Stimulated activated CD4-positive, alpha-beta T cell treated with anti-CD3 and anti-CD28 coated beads, Interleukin-15, amount 100 ng/mL, for 24 hours (primary cell): ENCODE results near the gene OR1S1.
"Not testable (repeated sequence)": the region's sequence is repeated elsewhere in the genome, so short reads cannot be mapped to it uniquely, and the experiment has no call there.

Experiments used
- DNase-seq: peaks from one replicate; pipeline ENCODE4 v3.0.0-alpha.2; 2020

The OR1S1 gene

GRCh38 chr11:58212420-58212819 is at the start of gene OR1S1:
TSS of gene OR1S1 (plus strand) at chr11:58212720.
- DNase-seq: not testable (repeated sequence)

- no peak for DNase-seq
These were observed 48.1 kb upstream of the OR1S1 start for GRCh38 chr11:58164389-58164788.

DNA sequence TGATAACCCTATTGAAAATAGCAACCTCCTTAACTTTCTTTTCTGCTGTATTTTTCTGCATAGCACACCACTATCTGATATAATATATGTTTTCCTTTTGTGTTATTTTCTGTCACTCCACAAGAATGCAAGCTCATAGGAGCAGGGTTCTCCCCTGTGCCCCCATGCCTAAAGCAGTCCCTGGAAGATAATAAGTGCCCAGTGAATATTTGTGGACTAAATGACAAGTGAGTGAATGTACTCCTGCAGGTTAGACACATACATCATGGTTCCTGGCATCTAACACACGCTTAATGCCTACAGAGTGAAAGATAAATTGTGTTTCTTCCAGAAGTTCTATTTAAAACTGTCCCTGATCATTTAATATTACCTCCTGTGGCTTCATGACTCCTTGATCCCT is 47.5 kb upstream of the OR1S1 start:
- DNase-seq: no peak

- no peak for DNase-seq
These were observed 46.9 kb upstream of the OR1S1 start for GRCh38 chr11:58165504-58166106.

DNA sequence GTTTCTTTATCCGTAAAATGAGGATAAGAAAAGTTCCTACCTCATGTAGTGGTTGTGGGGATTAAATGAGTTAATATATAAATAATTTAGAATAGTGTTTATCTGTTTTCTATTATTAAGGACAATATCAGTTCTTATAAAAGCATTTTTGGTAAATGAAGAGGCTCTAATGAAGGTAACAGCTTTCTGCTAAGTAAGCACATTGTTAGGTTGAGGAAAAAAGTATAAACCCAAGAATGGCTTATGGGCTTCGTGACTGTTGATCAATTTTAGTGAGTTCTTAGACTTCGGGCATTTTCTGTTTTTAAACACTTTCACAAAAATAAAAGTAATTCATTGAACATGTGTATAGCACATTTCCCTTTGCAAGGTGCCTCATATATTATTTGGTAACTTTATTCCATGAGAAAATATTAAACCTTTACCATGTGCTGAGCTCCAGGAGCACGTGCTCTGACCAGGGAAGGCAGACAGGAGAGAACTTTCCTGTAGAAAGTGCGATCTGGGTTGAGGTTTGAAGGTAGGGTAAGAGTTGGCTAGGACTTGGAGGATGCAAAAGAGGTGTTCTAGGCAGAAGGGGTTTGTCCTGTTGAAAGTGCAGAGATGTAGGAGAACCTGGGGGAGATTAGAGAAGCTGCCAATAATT is 35.0 kb upstream of the OR1S1 start:
- no peak for DNase-seq

DNA sequence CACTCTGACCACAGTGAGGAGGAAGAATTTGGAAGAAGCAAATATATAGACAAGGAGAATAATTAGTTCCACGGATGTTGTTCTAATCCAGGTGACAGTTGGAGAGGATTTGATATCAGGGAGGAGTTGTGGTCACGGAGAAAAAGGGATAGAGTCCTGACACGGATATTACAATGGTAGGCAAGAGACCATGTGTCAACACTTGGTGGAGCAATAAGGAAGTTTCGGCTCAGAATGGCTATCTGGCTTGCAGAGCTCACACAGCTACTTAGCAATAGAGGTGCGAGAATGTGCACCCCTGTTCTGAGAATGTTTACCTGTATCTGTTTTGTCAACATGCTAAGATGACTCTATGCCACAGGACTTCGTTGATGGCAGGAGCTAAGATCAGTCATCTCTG is 34.1 kb upstream of the OR1S1 start:
- DNase-seq: no peak

DNA sequence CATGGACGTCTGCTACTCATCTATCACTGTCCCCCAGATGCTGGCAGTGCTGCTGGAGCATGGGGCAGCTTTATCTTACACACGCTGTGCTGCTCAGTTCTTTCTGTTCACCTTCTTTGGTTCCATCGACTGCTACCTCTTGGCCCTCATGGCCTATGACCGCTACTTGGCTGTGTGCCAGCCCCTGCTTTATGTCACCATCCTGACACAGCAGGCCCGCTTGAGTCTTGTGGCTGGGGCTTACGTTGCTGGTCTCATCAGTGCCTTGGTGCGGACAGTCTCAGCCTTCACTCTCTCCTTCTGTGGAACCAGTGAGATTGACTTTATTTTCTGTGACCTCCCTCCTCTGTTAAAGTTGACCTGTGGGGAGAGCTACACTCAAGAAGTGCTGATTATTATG is 32.9 kb upstream of the OR1S1 start:
- no peak for DNase-seq

DNA sequence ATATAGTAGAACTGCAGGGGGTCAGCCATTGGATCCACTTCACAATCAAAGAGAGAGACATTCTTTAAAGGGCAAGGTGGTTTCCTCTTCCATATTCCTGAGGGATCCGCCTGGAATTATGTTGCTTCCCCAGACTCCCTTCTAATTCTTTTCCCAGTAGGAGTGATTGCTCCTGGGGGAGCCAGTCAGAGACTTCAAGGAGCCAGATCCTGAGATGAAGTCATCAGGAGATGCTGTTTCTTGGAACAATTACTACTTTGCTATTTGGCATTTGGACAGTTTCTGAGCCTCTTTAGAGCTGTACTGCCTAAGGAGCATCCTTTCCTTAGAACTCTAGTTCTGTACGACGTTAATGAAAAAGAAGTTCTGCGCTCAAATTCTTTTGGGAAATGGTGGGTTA is 25.6 kb upstream of the OR1S1 start:
- no peak for DNase-seq

DNA sequence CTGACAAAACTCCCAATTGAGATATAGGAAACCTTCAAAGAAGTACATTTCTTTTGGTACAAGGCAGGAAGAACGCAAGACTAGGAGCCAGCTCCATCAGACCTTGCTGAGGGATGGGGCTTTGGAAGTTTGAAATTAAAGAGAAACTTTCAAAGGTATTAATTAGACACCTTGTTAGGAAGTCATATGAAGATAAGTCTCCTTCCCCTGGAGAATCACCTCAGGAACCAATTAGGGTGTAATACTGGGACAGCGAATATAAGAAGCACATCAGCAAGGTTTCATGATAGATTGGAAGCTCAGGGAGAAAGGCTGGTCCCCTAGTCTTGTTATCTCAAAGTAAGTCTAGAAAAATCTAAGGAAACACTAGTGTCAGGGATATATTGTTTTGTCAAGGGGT is 23.8 kb upstream of the OR1S1 start, which contains the start of gene OR9Q2:
Gene OR9Q2 (plus strand): TSS at position 301 of the 400 bp plus-strand sequence. CDS start 1,421 bp downstream, outside the sequence.
- DNase-seq: no peak

DNA sequence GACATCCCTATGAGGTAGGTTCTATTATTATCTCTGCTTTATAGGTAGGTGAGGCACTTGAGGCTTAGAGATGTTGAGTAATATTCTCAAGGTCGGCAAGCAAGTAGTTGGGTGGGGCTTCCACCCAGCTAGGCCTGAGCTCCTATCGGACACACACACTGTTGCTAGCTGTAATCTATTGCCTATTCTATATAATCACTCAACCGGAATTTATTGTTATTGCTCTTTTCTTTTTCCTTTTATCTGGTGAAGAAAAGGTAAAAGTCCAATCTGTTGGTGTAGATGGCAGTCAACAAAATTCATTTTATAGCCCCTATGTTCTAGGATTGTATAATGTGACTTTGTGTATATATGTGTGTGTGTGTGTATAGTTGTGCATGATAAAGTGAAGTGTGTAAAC is 20.3 kb upstream of the OR1S1 start:
- DNase-seq: no peak

DNA sequence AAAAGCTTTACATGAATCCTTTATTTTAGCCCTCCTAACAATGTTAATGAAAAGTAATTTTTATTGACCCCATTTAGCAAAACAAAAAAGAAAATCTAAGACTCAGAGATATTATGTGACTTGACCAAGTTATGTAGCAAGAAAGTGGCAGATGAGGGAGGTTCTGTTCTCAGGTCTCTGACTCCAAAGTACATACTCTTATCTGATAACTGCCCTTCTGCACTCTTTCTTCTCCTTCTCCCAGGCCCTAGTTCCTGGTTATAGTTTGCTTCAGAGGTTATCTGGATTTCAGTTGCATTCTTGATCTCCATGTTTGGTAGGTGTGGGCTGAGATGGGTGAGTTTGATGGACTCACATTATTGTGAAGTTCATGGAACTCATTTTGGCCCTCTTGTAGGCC is 19.1 kb upstream of the OR1S1 start:
- DNase-seq: no peak

GRCh38 chr11:58195939-58196338 is 16.6 kb upstream of the OR1S1 start:
- no peak for DNase-seq

DNA sequence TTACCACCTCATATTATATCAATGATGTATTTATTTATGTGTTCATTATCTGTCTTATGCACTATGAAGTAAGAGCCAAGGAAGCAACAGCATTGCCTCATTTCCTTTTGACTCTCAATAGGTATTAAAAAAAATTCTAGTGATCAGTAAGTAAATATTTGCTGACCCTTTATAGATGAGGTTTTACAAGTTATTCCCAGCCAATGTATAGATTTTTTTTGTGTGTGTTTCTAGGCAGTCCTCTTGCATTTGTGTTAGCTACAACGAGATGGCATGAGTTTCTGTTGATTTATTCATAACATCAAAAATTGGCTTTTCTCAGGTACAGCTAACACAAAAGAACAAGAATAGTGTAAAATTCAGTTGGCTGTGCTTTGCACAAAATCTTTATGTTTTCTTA is 13.2 kb upstream of the OR1S1 start:
- no peak for DNase-seq

DNA sequence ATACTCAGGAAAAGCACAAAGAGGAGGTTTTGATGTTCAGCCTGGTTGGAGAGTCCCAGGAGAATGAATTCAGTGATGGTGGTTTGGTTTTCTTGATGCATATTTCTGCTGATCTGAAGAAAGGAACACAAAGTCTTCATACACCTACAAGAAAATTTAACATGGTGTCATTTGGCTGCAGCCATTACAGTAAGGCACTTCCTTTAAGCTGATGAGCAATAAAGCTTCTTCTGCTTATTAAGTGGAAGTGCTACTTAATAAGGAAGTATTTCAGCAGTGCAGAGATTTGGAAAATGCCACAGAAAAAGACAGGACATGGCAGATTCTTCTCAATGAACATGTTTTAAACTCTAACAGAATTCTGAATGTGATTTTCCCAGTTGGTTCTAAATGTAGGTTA is 8.5 kb upstream of the OR1S1 start, which contains the start of gene OR1S2:
Gene OR1S2 (minus strand): TSS at position 101 of the 400 bp plus-strand sequence. CDS start 0 bp downstream, at position 101.
- DNase-seq: no peak

- DNase-seq: no peak
These were observed 4.0 kb downstream of the OR1S1 start for GRCh38 chr11:58216476-58216875.

DNA sequence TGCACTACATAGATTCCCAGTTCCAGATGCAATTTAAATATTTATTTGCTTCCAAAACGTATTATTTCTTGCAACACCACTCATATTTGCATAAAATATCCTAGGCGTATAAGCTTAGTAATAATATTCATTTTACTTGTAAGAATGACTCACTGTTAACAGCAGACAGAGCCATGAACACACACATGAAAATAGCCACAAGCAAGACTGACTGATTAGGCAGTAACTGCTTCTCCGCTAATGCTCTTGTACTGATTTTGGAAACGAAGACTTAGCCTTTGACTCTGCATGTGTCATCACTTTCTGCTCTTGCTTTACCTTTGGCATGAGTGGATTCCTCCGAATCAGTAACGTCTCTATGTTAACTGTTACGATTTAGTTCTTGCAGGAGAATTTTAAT is 10.2 kb downstream of the OR1S1 start:
- no peak for DNase-seq

GRCh38 chr11:58227956-58228615 is 15.6 kb downstream of the OR1S1 start:
- no peak for DNase-seq

DNA sequence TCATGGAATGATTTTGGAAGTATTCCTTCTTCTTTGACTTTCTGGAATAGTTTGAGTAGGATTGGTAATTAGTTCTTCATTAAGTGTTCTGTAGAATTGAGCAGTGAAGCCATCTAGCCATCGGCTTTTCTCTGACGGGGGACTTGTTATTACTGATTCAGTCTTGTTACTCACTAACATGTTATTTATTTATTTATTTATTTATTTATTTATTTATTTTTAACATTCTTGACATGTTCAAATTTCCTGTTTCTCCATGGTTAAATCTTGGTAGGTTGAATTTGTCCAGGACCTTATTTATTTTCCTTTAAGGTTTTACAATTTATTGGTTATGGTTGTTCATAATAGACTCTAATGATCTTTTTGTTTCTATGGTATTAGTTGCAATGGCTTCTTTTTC is 31.4 kb downstream of the OR1S1 start:
- DNase-seq: no peak

GRCh38 chr11:58254936-58255335 is 42.4 kb downstream of the OR1S1 start:
- no peak for DNase-seq

GRCh38 chr11:58259983-58260382 is 47.5 kb downstream of the OR1S1 start:
- no peak for DNase-seq
